Ectodermal cell (in vitro differentiated cells): ENCODE results near the gene B3GAT2.

Source experiments
- H3K27ac ChIP-seq: 2 replicates; pipeline ENCODE4 v1.7.0; 2013; ENCODE audit warnings: mild to moderate bottlenecking, low read depth, low read length; ENCODE audit not compliant: insufficient read depth, poor library complexity, severe bottlenecking
- H3K27me3 ChIP-seq: 2 replicates; pipeline ENCODE4 v1.7.0; 2013; ENCODE audit warnings: mild to moderate bottlenecking, low read length; ENCODE audit not compliant: insufficient read depth, control insufficient read depth, poor library complexity, severe bottlenecking
- H3K36me3 ChIP-seq: one replicate; pipeline ENCODE4 v1.7.0; 2013; ENCODE audit warnings: low read length; ENCODE audit not compliant: control insufficient read depth, insufficient read depth
- H3K4me1 ChIP-seq: one replicate; pipeline ENCODE4 v1.7.0; 2013; ENCODE audit warnings: low read length; ENCODE audit not compliant: control insufficient read depth, insufficient read depth
- H3K4me3 ChIP-seq: 2 replicates; pipeline ENCODE4 v1.7.0; 2013; ENCODE audit warnings: low read depth, low read length, control low read depth; ENCODE audit not compliant: insufficient read depth
- H3K9me3 ChIP-seq: 2 replicates; pipeline ENCODE4 v1.7.0; 2013; ENCODE audit warnings: mild to moderate bottlenecking, low read length, moderate library complexity; ENCODE audit not compliant: control insufficient read depth
- WGBS, 2 experiments: methylation state at CpG; one replicate each; pipeline ENCODE4 v1.1.7; 2013; ENCODE audit warnings: missing lambda C conversion rate in 2 of 2; 5-methylcytosine and 5-hydroxymethylcytosine counted together

B3GAT2 gene

GRCh38 chr6:70903665-70904452, 53.0 kb downstream of the B3GAT2 start:
- Histone ChIP-seq H3K9me3 (no peaks in the 10 kb centered on the region), H3K27me3 (no peaks in the 10 kb centered on the region), H3K4me3 (no peak overlapping the region), H3K36me3 (no peaks in the 10 kb centered on the region), H3K27ac (no peak overlapping the region), H3K4me1 (no peaks in the 10 kb centered on the region)
- no CpG with 5 or more reads among the region's 2 CpGs for WGBS, 2 experiments

- no peak overlapping the region for H3K4me3 ChIP-seq
- no peaks in the 10 kb centered on the region for H3K36me3 ChIP-seq
- H3K4me1 ChIP-seq: no peaks in the 10 kb centered on the region
- H3K27me3 ChIP-seq: no peaks in the 10 kb centered on the region
- H3K9me3 ChIP-seq: no peaks in the 10 kb centered on the region
- WGBS, 2 experiments: 88 to 89% methylated on average over 3 of the region's 3 CpGs
- H3K27ac ChIP-seq: no peak overlapping the region
These were observed 55.5 kb downstream of the B3GAT2 start for GRCh38 chr6:70901324-70901723.

GRCh38 chr6:70900047-70900446, 56.8 kb downstream of the B3GAT2 start:
- H3K27me3 ChIP-seq: no peaks in the 10 kb centered on the region
- no peaks in the 10 kb centered on the region for H3K36me3 ChIP-seq
- no peak overlapping the region for H3K4me3 ChIP-seq
- H3K9me3 ChIP-seq: no peaks in the 10 kb centered on the region
- 76 to 86% methylated on average over 2 of the region's 2 CpGs for WGBS, 2 experiments
- H3K27ac ChIP-seq: no peak overlapping the region
- H3K4me1 ChIP-seq: no peaks in the 10 kb centered on the region

- H3K4me1 ChIP-seq: no peaks in the 10 kb centered on the region
- WGBS, 2 experiments: 95 to 97% methylated on average over 12 of the region's 12 CpGs
These were observed 62.9 kb downstream of the B3GAT2 start for GRCh38 chr6:70894001-70894400.

DNA sequence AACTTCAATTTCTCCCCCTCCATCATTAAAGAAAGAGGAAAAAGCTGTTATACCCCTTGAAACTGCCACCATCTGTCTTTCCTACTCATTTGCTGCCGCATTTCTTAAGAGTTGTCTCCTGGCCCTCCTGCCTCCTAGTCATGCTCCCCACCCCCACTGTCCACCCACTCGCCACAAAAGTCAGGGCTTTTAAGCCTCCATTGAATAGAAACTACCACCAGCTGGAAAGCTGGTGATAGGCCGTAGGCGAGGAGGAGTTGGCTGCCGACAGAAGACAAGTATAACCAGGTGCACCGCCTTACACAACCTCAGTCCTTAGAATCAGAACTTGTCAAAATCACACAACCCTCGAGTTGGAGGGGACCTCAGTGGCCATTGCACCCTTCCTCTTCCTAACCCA, 67.6 kb downstream of the B3GAT2 start:
- Histone ChIP-seq H3K4me3 (no peak overlapping the region), H3K36me3 (no peaks in the 10 kb centered on the region), H3K4me1 (peaks cover 8% of the 10 kb centered on the region), H3K27me3 (no peaks in the 10 kb centered on the region), H3K27ac (no peak overlapping the region), H3K9me3 (no peaks in the 10 kb centered on the region)
- WGBS, 2 experiments: 91% methylated on average over 7 of the region's 7 CpGs

More at GRCh38 chr6:70894001-70894400, 62.9 kb downstream of the B3GAT2 start:
- Histone ChIP-seq H3K27ac (no peak overlapping the region), H3K36me3 (no peaks in the 10 kb centered on the region), H3K27me3 (no peaks in the 10 kb centered on the region), H3K9me3 (no peaks in the 10 kb centered on the region), H3K4me3 (no peak overlapping the region)

GRCh38 chr6:70886661-70887060, 70.2 kb downstream of the B3GAT2 start:
- Histone ChIP-seq H3K4me1 (peaks cover 8% of the 10 kb centered on the region), H3K36me3 (no peaks in the 10 kb centered on the region), H3K9me3 (no peaks in the 10 kb centered on the region), H3K27me3 (no peaks in the 10 kb centered on the region), H3K4me3 (no peak overlapping the region), H3K27ac (no peak overlapping the region)
- WGBS, 2 experiments: 91 to 97% methylated on average over 2 of the region's 2 CpGs

- Histone ChIP-seq H3K9me3 (no peaks in the 10 kb centered on the region), H3K27me3 (no peaks in the 10 kb centered on the region), H3K27ac (no peak overlapping the region), H3K36me3 (no peaks in the 10 kb centered on the region), H3K4me3 (no peak overlapping the region), H3K4me1 (peaks cover 8% of the 10 kb centered on the region)
- WGBS, 2 experiments: 83 to 85% methylated on average over 1 to 2 of the region's 2 CpGs
These were observed 70.8 kb downstream of the B3GAT2 start for GRCh38 chr6:70886071-70886470.

GRCh38 chr6:70884074-70884983, 72.5 kb downstream of the B3GAT2 start:
- no peaks in the 10 kb centered on the region for H3K27me3 ChIP-seq
- H3K27ac ChIP-seq: no peak overlapping the region
- no peaks in the 10 kb centered on the region for H3K9me3 ChIP-seq
- WGBS, 2 experiments: 41 to 42% methylated on average over 16 to 17 of the region's 17 CpGs
- no peak overlapping the region for H3K4me3 ChIP-seq
- H3K4me1 ChIP-seq: peaks cover 8% of the 10 kb centered on the region
- no peaks in the 10 kb centered on the region for H3K36me3 ChIP-seq

DNA sequence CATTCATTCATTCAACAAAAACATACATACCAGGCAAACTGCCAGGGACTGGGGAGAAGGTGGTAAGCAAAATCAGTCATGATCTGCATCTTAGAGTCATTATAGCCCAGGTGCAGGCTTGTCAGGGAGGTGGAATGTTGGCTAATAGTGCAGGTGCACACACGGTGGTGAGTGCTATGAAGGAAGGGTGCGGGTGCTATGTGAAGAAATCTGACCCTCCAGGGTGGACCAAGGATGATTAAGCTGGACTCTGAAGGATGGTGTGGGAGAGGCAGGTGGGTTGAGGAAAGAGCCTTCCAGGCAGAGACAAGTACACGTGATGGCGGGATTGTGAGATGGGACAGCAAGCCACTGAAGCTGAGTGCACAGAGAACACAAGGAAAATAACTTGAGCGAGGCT, 77.4 kb downstream of the B3GAT2 start:
- Histone ChIP-seq H3K9me3 (no peaks in the 10 kb centered on the region), H3K27me3 (no peaks in the 10 kb centered on the region), H3K4me3 (no peak overlapping the region), H3K36me3 (no peaks in the 10 kb centered on the region), H3K27ac (no peak overlapping the region), H3K4me1 (peaks cover 5% of the 10 kb centered on the region)
- 93 to 95% methylated on average over 5 of the region's 5 CpGs for WGBS, 2 experiments

GRCh38 chr6:70874181-70874913, 82.5 kb downstream of the B3GAT2 start:
- Histone ChIP-seq H3K9me3 (no peaks in the 10 kb centered on the region), H3K4me1 (peaks cover 6% of the 10 kb centered on the region), H3K36me3 (no peaks in the 10 kb centered on the region), H3K27ac (no peak overlapping the region), H3K4me3 (no peak overlapping the region), H3K27me3 (no peaks in the 10 kb centered on the region)
- 59 to 69% methylated on average over 3 of the region's 3 CpGs for whole genome bisulfite sequencing, 2 experiments
